Stimulated activated naive CD8-positive, alpha-beta T cell treated with anti-CD3 and anti-CD28 coated beads, Interleukin-15, Interleukin-2, amounts not matched to agents 100 ng/mL and 50 ng/mL, for 24 hours (primary cell): ENCODE results near the gene OR1S2.
"Not testable (repeated sequence)": the region's sequence is repeated elsewhere in the genome, so short reads cannot be mapped to it uniquely, and the experiment has no call there.

Source experiments
- H3K27ac Mint-ChIP-seq: one replicate; pipeline ENCODE4 v1.8.0; 2021; ENCODE audit warnings: mild to moderate bottlenecking, mixed read lengths
- H3K27me3 Mint-ChIP-seq: one replicate; pipeline ENCODE4 v1.8.0; 2021; ENCODE audit warnings: mixed read lengths
- H3K36me3 Mint-ChIP-seq: one replicate; pipeline ENCODE4 v1.8.0; 2021; ENCODE audit warnings: low read depth, mixed read lengths
- H3K4me1 Mint-ChIP-seq: one replicate; pipeline ENCODE4 v1.8.0; 2021; ENCODE audit warnings: low read depth, mixed read lengths
- H3K4me3 Mint-ChIP-seq: one replicate; pipeline ENCODE4 v1.8.0; 2021; ENCODE audit warnings: mild to moderate bottlenecking, mixed read lengths
- H3K9me3 Mint-ChIP-seq: one replicate; pipeline ENCODE4 v1.8.0; 2021; ENCODE audit warnings: mixed read lengths

Gene OR1S2

GRCh38 chr11:58204042-58204441 lies at the start of gene OR1S2:
TSS of gene OR1S2 (minus strand) at chr11:58204142. CDS start at chr11:58204142, 0 bp downstream.
- H3K27me3 Mint-ChIP-seq = peaks cover 29% of the 10 kb centered on the region
- no peaks in the 10 kb centered on the region for H3K36me3 Mint-ChIP-seq
- no peaks in the 10 kb centered on the region for H3K4me1 Mint-ChIP-seq
- H3K9me3 Mint-ChIP-seq = peaks cover 7% of the 10 kb centered on the region
- H3K27ac Mint-ChIP-seq = no peak within 1 kb of the TSS
- H3K4me3 Mint-ChIP-seq = no peak within 1 kb of the TSS

GRCh38 chr11:58243954-58244353 lies 40.0 kb upstream of the OR1S2 start:
- no peaks in the 10 kb centered on the region for H3K4me1 Mint-ChIP-seq
- no peak overlapping the region for H3K4me3 Mint-ChIP-seq
- H3K27ac Mint-ChIP-seq = no peak overlapping the region
- no peaks in the 10 kb centered on the region for H3K36me3 Mint-ChIP-seq
- H3K9me3 Mint-ChIP-seq = peaks cover 9% of the 10 kb centered on the region
- H3K27me3 Mint-ChIP-seq = peaks cover 29% of the 10 kb centered on the region

GRCh38 chr11:58227956-58228615 lies 24.1 kb upstream of the OR1S2 start:
- Mint-ChIP-seq H3K27me3 (peaks cover 10% of the 10 kb centered on the region), H3K27ac (no peak overlapping the region), H3K36me3 (no peaks in the 10 kb centered on the region), H3K4me1 (no peaks in the 10 kb centered on the region), H3K9me3 (peaks cover 3% of the 10 kb centered on the region), H3K4me3 (no peak overlapping the region)

- Mint-ChIP-seq H3K27me3 (peaks cover 11% of the 10 kb centered on the region), H3K4me1 (no peaks in the 10 kb centered on the region), H3K9me3 (no peaks in the 10 kb centered on the region), H3K4me3 (no peak overlapping the region), H3K36me3 (no peaks in the 10 kb centered on the region), H3K27ac (no peak overlapping the region)
These were observed 18.8 kb upstream of the OR1S2 start for GRCh38 chr11:58222721-58223120.

GRCh38 chr11:58216476-58216875 lies 12.5 kb upstream of the OR1S2 start:
- no peaks in the 10 kb centered on the region for H3K4me1 Mint-ChIP-seq
- H3K27me3 Mint-ChIP-seq = peaks cover 6% of the 10 kb centered on the region
- no peak overlapping the region for H3K27ac Mint-ChIP-seq
- H3K36me3 Mint-ChIP-seq = no peaks in the 10 kb centered on the region
- no peak overlapping the region for H3K4me3 Mint-ChIP-seq
- H3K9me3 Mint-ChIP-seq = no peaks in the 10 kb centered on the region

- H3K9me3 Mint-ChIP-seq, H3K4me3 Mint-ChIP-seq, H3K27ac Mint-ChIP-seq, H3K4me1 Mint-ChIP-seq, H3K36me3 Mint-ChIP-seq: not testable (repeated sequence)
- H3K27me3 Mint-ChIP-seq = peaks cover 11% of the 10 kb centered on the region
These were observed 8.5 kb upstream of the OR1S2 start, which contains the start of gene OR1S1 for GRCh38 chr11:58212420-58212819. TSS of gene OR1S1 (plus strand) at chr11:58212720.

GRCh38 chr11:58199271-58199670 lies 4.7 kb downstream of the OR1S2 start:
- Mint-ChIP-seq H3K36me3 (no peaks in the 10 kb centered on the region), H3K9me3 (peaks cover 14% of the 10 kb centered on the region), H3K27me3 (peaks cover 40% of the 10 kb centered on the region), H3K4me3 (no peak overlapping the region), H3K4me1 (no peaks in the 10 kb centered on the region), H3K27ac (no peak overlapping the region)

- H3K27ac Mint-ChIP-seq = no peak overlapping the region
- no peaks in the 10 kb centered on the region for H3K36me3 Mint-ChIP-seq
- peaks cover 23% of the 10 kb centered on the region for H3K27me3 Mint-ChIP-seq
- H3K9me3 Mint-ChIP-seq = peaks cover 8% of the 10 kb centered on the region
- no peaks in the 10 kb centered on the region for H3K4me1 Mint-ChIP-seq
- no peak overlapping the region for H3K4me3 Mint-ChIP-seq
These were observed 8.0 kb downstream of the OR1S2 start for GRCh38 chr11:58195939-58196338.

GRCh38 chr11:58193391-58193790 lies 10.6 kb downstream of the OR1S2 start:
- Mint-ChIP-seq H3K36me3 (no peaks in the 10 kb centered on the region), H3K9me3 (peaks cover 8% of the 10 kb centered on the region), H3K4me1 (no peaks in the 10 kb centered on the region), H3K27me3 (peaks cover 18% of the 10 kb centered on the region), H3K27ac (no peak overlapping the region), H3K4me3 (no peak overlapping the region)

- no peaks in the 10 kb centered on the region for H3K4me1 Mint-ChIP-seq
- peaks cover 11% of the 10 kb centered on the region for H3K27me3 Mint-ChIP-seq
- no peak overlapping the region for H3K4me3 Mint-ChIP-seq
- no peaks in the 10 kb centered on the region for H3K36me3 Mint-ChIP-seq
- H3K9me3 Mint-ChIP-seq = peaks cover 4% of the 10 kb centered on the region
- no peak overlapping the region for H3K27ac Mint-ChIP-seq
These were observed 11.7 kb downstream of the OR1S2 start for GRCh38 chr11:58192229-58192628.

GRCh38 chr11:58188770-58189169 lies 15.2 kb downstream of the OR1S2 start, which contains the start of gene OR9Q2:
TSS of gene OR9Q2 (plus strand) at chr11:58189070. CDS start at chr11:58190491, 1,421 bp downstream.
- peaks cover 11% of the 10 kb centered on the region for H3K27me3 Mint-ChIP-seq
- no peak within 1 kb of the TSS for H3K4me3 Mint-ChIP-seq

GRCh38 chr11:58186938-58187337 lies 17.0 kb downstream of the OR1S2 start:
- Mint-ChIP-seq H3K36me3 (no peaks in the 10 kb centered on the region), H3K27ac (no peak overlapping the region), H3K9me3 (no peaks in the 10 kb centered on the region), H3K4me1 (no peaks in the 10 kb centered on the region), H3K27me3 (peaks cover 11% of the 10 kb centered on the region), H3K4me3 (no peak overlapping the region)

More at GRCh38 chr11:58188770-58189169, 15.2 kb downstream of the OR1S2 start, which contains the start of gene OR9Q2:
- Mint-ChIP-seq H3K9me3 (no peaks in the 10 kb centered on the region), H3K27ac (no peak within 1 kb of the TSS), H3K4me1 (no peaks in the 10 kb centered on the region), H3K36me3 (no peaks in the 10 kb centered on the region)

GRCh38 chr11:58179648-58180047 lies 24.3 kb downstream of the OR1S2 start:
- no peaks in the 10 kb centered on the region for H3K36me3 Mint-ChIP-seq
- H3K4me3 Mint-ChIP-seq = no peak overlapping the region
- H3K9me3 Mint-ChIP-seq = no peaks in the 10 kb centered on the region
- H3K4me1 Mint-ChIP-seq = no peaks in the 10 kb centered on the region
- H3K27ac Mint-ChIP-seq = no peak overlapping the region
- peaks cover 18% of the 10 kb centered on the region for H3K27me3 Mint-ChIP-seq

GRCh38 chr11:58178444-58178843 lies 25.5 kb downstream of the OR1S2 start:
- no peak overlapping the region for H3K4me3 Mint-ChIP-seq
- H3K4me1 Mint-ChIP-seq = no peaks in the 10 kb centered on the region
- no peaks in the 10 kb centered on the region for H3K9me3 Mint-ChIP-seq
- H3K27ac Mint-ChIP-seq = no peak overlapping the region
- peaks cover 15% of the 10 kb centered on the region for H3K27me3 Mint-ChIP-seq
- no peaks in the 10 kb centered on the region for H3K36me3 Mint-ChIP-seq

- Mint-ChIP-seq H3K27ac (no peak overlapping the region), H3K27me3 (peaks cover 15% of the 10 kb centered on the region), H3K4me1 (no peaks in the 10 kb centered on the region)
These were observed 26.4 kb downstream of the OR1S2 start for GRCh38 chr11:58177409-58178054.

More at GRCh38 chr11:58177409-58178054, 26.4 kb downstream of the OR1S2 start:
- H3K4me3 Mint-ChIP-seq = no peak overlapping the region
- H3K9me3 Mint-ChIP-seq = no peaks in the 10 kb centered on the region
- H3K36me3 Mint-ChIP-seq = no peaks in the 10 kb centered on the region
